Measurements from ENCODE around the gene IDI1.
"Not testable (repeated sequence)": the region's sequence is repeated elsewhere in the genome, so short reads cannot be mapped to it uniquely, and the experiment has no call there.

IDI1 gene

DNA sequence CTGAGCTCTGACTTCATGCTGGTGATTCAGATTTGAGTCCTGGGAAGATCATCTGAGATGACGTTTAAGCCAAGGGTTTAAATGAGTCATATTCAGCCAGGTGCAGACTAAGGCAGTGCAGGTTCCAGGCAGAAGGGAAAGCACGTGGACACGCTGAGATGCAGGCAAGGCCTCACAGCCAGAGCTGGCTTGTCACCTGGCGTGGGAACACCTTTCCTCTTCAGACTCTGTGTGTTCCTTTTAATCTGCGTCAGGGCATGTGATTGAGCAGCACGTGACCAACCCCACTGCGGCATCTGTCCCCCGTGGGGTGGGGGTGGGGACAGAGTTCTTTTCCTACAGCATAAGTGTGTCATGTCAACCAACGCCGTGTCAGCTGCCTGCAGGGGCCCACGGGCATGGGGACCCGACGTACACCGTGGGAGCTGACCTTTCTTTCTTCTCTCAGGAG lies 12.6 kb downstream of the IDI1 start:
- peak in 1 of 58 donors; percentile 39 for DNase-seq

DNA sequence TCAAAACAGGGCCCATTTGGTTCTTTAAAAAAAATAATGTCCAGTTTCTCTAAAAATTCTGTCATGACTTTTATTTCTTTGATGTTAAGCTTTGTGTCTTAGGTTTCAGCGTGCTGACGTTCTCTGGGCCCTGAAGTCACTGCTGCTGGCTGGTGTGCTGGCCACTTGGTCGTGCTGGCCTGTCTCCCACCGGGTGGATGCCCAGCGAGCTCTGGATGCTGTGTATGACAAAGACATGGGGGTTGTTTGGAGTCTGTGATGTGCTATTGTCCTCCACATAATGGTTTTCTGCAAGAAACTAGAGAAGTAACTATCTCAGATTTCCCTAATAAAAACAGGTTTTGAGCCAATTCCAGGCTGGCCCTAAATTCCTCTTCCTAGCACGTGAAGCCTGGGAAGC lies 13.7 kb downstream of the IDI1 start:
- peak in 33 of 58 donors; percentile 11 to 76 (median 48) for DNase-seq

DNA sequence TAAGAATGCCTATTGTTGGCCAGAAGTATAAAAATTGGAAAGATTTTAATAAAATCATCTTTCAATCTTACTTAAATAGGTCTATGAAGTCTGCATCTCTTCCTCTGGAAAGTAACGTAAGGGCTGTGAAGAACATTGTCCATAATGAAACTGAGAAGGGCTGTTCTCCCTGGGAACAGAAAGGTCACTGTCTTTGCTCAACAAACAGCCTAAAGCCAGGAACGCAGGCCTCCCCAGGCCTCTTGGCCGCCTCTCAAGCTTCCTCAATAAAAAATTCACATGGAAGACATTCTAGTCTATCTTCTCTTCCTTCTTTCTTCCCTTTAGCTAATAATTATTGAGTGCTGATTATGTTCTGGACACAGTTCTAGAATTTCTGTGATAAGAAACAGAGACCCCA lies 14.2 kb downstream of the IDI1 start:
- peak in 15 of 58 donors; percentile 6 to 74 (median 35) for DNase-seq

DNA sequence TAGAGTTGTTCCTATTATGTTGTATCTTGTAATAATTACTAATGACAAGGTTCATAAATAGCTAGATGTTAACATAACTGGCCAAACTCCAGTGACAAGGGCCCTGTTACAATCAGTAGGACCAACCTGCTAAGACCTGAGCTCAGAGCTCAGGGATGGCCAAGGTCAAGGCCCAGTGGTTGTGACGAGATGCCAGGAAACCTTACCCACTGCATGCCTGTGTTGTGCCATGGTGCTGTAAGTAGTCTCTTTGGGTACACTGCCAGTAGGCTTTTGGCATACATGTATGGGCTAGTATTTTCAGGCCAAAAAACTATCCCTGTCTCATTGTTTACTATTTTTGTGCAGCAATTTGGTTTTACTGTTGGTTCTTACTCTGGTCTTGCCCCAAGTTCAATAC lies 15.3 kb downstream of the IDI1 start:
- DNase-seq: no peak

DNA sequence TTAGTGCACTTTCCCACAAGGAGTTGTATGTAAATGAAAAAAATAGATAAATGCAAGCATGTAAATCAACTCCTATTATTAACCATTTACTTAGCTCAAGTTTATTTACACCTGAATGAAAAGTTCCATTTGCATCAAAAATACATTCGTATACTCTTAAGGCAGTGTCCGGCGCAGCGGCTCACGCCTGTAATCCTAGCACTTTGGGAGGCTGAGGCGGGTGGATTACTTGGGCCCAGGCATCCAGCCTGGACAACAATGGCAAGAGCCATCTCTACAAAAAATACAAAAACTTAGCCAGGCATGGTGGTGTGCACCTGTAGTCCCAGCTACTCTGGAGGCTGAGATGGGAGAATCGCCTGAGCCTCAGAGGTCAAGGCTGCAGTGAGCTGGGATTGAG lies 19.1 kb downstream of the IDI1 start:
- DNase-seq: no peak

DNA sequence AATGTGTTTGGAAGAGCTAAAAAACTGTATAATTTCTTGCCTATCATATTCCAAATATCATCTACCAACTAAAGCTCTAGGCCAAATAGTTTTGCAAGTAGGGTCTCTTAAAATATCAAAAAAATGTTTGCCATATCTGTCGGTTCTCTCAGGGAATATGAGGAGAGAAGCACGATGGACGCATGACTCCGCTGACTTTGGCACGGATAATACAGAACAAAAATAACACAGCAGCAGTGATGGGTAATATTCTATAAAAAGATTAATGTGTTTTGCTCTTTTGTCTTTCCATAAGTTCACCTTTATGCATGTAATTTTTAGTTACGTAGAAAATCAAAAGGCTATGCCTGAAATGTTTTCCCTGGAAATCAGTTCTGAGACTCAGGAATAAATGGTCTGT lies 22.3 kb downstream of the IDI1 start:
- no peak for DNase-seq

DNA sequence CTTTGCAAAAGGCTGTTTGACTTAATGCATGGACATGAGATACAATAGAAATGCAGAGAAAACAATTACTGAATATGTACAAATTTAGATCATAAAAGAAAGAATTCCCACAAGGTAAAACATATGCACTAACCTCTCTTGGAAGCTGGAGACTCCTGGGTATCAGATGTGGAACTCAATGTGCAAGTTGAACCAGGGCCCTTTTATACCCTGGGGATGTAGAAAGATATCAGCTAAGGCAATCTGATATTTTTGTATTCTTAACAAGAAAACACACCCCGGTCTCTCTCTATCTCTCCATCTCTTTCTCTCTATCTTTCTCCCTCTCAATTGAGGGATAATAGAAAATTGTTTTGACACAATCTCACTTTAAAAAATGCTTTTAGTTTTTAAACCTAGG lies 23.2 kb downstream of the IDI1 start, which contains the start of gene IDI2:
TSS of gene IDI2 (minus strand) at position 177 of the 400 bp plus-strand sequence. CDS start 1,136 bp downstream, outside the sequence.
- no peak for DNase-seq

DNA sequence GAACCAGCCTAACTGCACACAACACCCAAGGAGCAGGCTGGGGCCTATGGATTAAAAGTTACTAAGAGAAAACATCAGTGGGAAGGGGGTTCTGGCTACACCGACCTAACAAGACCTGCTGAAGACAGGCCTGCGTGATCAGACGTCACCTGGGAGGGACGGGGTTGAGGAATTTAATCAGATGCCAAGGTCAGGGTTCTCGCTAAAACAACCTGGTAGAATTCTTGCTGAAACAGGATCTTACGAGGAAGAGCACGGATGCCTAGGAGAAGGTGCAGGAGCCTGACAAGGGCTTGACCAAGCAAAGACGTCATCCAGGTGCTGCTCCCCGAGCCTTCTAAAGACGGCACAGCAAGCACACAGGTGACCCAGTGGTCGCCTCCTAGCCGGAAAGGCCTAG lies 24.8 kb downstream of the IDI1 start:
- DNase-seq: no peak

DNA sequence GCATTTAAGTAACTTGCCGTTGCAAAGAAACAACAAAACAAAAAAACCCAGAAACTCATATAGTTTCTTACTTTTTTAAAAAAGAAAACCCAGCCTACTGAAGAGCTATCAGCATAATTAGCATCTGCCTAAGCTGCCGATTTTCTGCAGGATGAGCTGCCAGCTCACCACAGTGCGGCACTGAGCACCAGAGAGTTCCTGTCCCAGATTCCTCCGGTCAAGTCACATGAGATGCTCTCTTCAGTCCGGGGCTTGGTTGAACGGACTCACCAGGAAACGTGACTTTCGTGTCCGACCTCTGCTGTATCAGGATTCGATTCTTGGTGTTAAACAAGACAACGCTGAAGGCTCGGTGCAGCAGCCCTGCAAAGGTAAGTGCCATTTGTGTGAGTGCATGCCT lies 26.5 kb downstream of the IDI1 start:
- DNase-seq: peak in 31 of 58 donors; percentile 7 to 60 (median 26)

DNA sequence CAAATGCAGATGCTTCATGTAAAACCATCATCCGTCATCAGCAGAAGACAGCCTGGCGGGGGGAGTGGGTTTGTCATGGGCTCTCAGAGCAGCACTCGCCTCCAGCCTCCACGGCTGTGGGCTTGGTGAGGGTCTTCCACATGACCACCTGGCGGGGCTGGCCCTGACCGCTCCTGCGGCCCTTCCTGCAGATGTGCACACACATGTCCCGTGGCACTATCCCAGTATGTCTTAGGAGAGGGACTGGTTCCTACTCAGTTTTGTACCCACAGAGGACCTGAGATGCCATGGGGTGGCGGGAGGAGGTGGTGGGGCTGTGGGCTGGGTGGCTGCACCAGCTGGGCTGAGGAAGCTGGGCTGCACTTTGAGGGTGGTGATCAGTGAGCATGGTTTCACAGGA lies 28.0 kb downstream of the IDI1 start:
- DNase-seq: no peak

DNA sequence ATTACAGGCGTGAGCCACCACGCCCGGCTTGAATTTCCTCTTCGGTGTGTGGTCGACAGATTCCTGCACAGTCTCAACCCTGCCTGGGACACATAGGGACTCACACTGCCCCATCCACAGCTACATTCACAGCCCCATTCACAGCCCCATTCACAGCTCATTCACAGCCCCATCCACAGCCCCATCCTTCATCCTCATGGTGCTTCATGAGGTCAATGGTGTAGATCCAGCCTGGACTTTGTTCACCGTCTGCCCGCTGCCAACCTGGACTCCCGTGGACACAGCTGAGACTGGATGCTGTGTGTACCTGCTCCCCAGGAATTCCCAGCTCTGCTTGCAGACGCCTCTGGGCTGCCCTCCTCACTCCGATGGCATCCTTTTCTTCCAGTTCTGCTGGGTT lies 28.5 kb downstream of the IDI1 start:
- DNase-seq: no peak

DNA sequence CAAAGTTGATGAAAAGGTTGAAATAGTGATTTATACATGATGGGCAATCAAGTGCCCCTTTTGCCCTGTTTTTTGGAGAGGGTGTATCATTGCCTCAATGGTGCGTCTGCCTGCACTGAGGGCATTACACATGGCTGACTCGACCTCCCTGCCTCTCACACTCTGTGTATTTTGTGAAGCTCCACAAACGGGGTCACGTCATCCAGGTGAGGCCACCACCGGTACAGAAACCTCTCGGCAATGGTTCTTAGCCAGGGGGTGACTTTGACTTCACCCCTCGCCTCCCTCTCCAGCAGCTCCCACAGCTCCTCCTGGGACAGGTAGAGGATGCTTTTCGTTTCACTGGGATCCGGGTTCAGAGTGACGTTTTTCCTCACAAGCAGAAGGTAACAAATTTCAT lies 29.6 kb downstream of the IDI1 start:
- no peak for DNase-seq

DNA sequence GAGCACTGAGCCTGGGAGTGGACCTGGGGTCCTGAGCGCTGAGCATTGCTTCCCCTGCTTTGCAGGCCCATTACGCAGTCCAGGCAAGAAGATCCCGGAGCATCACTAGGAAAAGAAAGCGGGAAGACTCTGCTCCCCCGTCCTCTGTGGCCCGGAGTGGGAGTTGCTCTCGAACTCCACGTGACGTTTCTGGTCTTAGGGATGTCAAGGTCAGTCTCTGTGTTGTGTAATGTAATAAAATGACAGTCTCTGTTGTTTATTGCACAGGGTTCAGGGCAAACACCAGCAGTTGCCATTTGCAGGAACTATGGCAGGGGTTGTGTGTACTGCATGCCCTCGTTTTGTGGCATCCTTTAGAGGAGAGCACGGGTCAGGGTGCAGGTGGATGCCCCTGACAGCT lies 33.2 kb downstream of the IDI1 start:
- no peak for DNase-seq

DNA sequence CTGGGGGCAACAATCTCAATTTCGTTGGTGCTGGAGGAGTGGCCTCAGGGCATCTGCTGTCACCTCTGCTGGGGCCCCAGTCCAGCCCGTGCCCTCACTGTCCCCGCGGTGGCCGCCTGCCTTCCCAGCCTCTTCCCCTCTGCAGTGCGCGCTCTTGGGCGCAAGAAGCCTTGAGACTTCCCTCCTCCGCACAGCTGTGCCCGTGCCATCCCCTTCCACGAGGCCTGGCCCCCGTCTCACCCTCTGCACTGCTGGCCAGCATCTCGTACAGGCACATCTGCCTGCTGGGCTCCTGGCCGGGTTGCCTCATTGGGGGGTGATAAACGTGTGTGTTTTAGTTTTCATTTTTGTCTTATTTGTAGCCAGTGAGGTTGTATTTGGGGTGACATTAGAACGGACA lies 37.2 kb downstream of the IDI1 start:
- no peak for DNase-seq

DNA sequence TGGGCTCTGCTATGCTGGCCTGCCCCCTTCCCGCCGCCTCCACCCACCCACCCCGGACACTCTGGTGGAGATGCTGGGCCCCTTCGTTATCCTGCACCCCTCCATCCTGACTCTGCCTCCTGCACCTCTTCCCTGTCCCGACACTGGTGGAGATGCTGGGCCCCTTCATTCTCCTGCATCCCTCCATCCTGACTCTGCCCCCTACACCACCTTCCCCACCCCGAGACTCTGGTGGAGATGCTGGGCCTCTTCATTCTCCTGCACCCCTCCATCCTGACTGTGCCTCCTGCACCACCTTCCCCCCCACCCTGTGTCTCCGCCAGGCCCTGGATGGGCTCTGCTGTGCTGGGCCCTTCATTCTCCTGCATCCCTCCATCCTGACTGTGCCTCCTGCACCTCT lies 38.2 kb downstream of the IDI1 start:
- DNase-seq: no peak

DNA sequence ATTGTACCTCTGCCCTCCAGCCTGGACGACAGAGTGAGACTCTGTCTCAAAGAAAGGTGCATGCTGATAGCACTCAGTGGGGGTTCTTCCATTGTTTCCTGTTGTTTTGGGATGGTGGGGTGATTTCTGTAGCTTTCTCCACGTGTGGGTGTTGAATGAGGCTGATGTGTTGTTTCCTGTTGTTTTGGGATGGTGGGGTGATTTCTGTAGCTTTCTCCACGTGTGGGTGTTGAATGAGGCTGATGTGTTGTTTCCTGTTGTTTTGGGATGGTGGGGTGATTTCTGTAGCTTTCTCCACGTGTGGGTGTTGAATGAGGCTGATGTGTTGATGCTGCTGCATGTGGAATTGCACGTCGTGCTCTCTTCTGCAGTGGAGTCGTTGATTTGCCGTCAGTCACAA lies 39.0 kb downstream of the IDI1 start:
- not testable (repeated sequence) for DNase-seq

DNA sequence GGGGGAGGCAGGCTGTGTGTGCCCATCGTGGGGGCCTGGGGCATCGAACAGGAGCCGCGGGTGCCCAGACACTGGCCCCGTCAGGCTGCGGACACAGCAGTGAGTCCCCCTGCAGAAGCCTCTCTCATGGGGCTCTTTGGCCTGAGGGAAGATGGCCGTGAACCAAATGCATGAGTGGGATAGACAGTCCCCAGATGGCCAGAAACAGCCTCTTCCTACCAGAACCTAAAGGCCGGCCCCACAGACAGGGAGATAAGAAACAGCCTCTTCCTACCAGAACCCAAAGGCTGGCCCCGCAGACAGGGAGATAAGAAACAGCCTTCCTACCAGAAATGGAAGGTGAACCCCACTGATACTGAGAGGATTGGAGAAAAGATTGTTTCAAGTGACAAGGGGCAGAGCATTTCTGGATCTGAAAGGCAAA lies 39.8 kb downstream of the IDI1 start:
- no peak for DNase-seq

DNA sequence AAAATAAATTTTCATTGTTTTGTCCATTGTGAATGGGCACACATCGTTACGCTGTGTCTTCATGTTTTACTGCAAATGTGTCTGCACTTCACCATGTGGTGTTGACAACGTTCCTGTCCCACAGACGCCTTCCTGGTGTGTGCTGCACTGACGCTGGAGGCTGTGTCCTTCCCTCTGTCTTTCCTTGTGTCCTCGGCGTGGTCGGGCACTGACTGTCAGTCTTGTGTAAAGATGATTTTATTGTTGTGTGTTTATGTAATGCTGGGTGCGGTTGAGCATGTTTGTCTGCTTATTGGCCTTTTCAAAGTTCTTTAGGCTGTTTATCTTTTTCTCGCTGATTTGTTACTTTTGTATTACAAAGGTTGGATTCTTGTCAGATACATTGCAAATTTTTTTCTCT lies 41.3 kb downstream of the IDI1 start:
- DNase-seq: no peak

DNA sequence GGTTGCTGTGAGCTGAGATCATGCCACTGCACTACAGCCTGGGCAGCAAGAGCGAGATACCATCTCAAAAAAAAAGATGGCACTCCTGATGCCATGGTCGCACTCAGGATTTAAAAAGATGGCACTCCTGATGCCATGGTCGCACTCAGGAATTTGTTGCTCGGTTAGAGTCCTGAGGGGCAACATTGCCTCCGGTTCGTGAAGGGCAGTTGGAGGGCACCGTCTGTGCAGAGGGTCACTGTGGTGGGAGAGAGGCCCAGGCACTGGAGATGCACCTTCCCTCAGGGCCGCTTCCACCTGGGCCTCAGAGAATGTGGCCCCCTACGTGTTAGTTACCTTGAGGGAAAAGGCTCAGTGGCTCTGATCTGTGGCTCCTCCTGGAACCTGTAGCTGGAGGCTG lies 42.3 kb downstream of the IDI1 start:
- DNase-seq: no peak

DNA sequence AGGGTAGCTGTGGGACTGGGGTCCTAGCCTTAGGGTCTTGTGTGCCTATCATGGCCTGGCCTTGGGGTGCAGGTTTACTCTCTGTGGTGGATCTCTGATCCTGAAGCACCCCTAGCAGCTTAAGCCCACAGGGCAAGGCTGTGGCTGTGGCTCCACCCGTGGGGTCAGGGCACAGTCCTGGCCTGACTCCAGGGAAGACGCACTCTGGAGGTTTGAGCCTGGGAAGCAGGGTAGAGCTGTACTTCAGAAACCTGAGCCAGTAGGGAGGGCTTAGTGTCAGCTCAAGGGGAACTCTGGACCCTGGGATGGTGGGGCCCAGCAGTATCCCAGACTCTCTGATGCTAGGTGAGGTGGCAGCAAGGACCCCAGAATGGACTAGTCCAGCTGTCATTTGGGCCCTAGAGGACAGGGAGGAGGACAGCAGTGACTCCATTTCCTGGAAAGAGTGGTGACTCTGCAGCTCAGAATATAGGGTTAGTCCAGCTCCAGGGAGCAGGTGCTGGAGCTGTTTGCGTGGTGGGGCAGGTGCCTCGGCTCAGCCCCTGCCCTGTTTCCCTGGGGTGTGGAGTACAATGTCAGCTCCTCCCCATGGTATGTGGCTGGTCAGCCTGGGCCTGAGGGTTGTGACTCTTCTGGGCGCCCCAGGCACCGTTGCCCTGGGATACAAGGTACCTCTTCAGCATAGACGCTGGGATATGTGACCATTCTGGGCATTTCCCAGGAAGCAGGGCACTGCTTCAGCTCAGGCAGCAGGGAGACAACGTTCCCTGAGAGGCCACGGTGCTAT lies 44.8 kb downstream of the IDI1 start:
- DNase-seq: no peak

DNA sequence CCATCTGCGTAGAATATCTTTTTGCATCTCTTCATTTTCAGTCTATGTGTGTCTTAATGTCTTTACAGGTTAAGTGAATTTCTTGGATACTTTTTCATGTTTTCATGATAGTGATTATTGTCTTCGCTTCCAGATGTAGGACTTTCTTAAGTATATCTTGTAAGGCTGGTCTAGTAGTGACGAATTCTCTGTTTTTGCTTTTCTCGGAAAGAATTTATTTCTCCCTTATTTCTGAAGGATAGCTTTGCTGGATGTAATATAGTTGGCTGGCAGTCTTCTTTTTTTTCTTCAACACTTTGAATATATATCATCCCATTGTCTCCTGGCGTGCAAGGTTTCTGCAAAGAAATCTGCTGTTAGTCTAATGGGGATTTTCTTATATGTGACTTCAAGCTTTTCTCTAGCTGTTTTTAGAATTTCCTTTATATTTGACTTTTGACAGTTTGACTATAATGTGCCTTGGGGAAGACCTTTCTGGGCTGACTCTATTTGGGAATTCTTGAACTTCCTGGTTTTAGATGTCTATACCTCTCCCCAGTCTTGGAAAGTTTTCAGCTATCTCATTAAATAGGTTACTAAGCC lies 46.4 kb downstream of the IDI1 start:
- no peak for DNase-seq

DNA sequence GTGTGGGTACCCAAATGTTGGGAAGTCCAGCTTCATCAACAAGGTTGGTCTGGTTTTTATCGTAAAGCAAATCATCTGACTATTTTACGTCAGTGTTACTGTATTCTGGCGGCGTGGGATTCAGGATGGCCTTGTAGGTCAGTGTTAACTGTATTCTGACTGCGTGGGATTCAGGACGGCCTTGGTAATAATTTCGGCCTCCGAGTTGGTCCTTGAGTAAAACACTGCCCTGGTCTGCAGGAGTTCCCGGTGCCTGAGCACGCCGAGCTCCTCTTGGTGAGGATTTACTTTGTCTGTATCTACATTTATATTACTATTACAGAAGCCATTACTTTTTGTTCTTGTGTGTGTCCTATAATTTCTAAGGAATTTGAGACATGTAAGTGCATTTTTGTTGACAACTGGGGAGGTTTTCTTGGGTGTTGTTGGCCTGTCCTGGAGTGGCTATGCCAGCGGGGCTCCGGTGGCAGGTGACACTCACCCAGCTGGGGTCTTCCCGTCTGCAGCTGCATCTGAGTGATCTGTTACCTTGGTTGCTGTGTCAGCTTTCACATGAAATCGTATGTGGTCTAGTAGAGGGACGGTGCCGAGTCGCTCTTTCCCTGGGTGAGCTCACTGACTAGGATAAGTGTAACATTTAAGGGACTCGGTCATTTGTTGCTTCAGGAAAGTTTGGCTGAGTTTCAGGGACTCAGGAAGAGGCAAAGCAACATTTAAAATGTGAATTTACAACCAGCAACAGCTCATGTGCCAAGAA lies 51.5 kb downstream of the IDI1 start:
- no peak for DNase-seq

All from anterior cingulate cortex (tissue), 58 donors.